GM21619 (cell line): Measurements from ENCODE around the gene SHKBP1.
"Not testable (repeated sequence)": the region's sequence is repeated elsewhere in the genome, so short reads cannot be mapped to it uniquely, and the experiment has no call there.

Source experiments
- ATAC-seq: cut with Tn5 transposase; IDR thresholded peaks from one replicate; pipeline ENCODE4 v1.9.1; 2021; ENCODE audit not compliant: unreplicated experiment

Gene SHKBP1

DNA sequence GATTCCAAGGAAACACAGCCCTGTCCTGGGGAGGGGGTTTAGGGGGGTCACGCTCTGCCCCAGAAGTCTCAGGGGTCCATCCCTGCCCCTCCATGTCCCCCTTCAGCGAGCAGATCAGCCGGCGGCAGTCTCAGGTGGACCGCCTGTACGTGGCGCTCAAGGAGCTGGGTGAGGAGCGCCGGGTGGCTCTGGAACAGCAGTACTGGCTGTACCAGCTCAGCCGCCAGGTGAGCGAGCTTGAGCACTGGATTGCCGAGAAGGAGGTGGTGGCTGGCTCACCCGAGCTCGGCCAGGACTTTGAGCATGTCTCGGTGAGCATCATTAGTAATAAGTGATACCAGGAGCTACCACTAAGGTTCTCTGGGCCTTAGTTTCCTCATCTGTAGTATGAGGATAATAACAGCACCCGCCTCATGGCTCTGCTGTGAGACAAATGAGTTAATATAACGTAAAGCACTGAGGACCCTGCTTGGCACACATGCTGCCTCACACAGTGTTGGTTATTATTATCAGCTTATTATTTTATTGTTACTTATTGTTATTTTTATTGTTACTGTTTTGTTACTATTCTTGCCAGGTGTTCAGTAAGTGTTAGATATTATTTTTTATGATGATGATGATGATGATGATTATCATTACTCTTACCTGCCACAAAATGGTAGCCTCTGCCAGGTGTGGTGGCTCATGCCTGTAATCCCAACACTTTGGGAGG lies 20.5 kb upstream of the SHKBP1 start:
- no peak for ATAC-seq

DNA sequence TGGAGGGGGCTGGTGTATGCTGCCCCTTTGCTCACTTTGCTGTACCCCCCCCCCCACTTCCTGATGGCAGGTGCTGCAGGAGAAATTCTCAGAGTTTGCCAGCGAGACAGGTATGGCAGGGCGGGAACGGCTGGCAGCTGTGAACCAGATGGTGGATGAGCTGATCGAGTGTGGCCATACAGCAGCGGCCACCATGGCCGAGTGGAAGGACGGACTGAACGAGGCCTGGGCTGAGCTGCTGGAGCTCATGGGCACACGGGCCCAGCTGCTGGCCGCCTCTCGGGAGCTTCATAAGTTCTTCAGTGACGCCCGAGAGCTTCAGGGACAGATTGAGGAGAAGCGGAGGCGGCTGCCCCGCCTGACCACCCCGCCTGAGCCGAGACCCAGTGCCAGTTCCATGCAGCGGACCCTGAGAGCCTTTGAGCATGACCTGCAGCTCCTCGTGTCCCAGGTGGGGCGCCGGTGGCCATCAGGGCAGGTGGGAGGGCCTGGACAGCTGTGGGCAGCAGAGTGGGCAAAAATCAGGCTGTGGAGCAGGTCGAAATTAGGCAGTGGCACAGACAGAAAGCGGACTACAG lies 19.6 kb upstream of the SHKBP1 start:
- no peak for ATAC-seq

DNA sequence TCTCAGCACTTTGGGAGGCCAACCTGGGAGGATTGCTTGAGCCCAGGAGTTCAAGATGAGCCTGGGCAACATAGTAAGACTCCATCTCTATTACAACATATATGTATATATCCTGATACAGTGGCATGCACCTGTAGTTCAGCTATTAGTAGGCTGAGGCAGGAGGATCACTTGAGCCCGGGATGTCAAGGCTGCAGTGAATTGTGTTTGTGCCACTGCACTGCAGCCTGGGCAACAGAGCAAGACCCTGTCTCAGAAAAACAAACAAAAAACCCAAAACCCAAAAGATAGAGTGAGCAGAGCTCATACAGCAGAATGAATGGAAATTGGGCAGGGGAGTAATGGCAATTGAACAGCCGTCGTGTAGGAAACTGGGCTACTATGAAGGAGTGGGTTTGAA lies 17.3 kb upstream of the SHKBP1 start:
- ATAC-seq = no peak

DNA sequence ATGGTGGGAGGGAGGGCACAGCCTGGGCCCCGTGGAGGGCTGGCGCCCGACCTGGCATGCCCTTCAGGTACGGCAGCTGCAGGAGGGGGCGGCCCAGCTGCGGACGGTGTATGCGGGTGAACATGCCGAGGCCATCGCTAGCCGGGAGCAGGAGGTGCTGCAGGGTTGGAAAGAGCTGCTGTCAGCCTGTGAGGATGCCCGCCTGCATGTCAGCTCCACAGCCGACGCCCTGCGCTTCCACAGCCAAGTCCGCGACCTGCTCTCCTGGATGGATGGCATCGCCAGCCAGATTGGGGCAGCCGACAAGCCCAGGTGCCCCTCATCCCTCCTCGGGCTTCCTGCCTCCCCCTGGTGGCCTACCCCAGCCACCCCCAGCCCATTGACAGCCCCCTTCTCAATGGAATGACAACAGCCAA lies 16.6 kb upstream of the SHKBP1 start:
- no peak for ATAC-seq

DNA sequence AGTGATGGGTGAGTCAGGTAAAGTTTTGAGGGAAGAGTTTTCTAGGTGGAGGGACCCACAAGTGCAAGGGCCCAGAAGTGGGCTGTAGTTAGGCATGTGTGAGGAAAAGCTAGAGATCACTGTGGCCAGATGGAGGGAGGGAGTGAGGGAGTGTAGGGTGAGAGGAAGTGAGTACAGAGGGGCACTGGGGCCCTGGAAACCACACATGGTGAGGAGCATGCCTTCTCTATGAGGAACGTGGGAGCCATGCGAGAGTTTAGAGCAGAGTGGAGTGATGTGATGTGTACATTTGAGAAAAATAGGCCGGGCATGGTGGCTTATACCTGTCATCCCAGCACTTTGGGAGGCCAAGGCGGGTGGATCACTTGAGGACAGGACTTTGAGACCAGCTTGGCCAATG lies 14.7 kb upstream of the SHKBP1 start:
- no peak for ATAC-seq

DNA sequence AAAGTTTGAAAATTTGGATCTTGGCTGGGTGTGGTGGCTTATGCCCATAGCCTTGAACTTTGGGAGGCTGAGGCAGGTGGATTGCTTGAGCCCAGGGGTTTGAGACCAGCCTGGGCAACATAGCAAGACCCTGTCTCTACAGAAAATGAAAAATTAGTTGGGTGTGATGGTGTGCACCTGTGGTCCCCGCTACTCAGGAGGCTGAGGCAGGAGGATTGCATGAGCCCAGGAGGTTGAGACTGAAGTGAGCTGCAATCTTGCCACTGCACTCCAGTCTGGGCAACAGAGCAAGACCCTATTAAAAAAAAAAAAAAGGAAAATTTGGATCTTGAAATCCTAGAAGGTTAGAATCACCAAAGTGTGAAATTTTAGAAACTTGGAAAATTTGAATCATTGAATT lies 12.1 kb upstream of the SHKBP1 start:
- ATAC-seq = not testable (repeated sequence)

DNA sequence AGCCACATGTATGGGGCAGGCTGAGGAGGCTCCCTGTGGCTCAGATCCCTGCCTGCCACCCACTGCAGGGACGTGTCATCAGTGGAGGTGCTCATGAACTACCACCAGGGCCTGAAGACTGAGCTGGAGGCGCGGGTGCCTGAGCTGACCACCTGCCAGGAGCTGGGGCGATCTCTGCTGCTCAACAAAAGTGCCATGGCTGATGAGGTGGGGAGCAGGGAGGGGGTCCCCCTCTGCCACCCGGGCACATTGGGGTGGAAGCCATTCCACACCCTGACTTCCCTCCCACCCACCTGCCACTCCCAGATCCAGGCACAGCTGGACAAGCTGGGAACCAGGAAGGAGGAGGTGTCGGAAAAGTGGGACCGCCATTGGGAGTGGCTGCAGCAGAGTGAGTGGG lies 11.3 kb upstream of the SHKBP1 start:
- no peak for ATAC-seq

DNA sequence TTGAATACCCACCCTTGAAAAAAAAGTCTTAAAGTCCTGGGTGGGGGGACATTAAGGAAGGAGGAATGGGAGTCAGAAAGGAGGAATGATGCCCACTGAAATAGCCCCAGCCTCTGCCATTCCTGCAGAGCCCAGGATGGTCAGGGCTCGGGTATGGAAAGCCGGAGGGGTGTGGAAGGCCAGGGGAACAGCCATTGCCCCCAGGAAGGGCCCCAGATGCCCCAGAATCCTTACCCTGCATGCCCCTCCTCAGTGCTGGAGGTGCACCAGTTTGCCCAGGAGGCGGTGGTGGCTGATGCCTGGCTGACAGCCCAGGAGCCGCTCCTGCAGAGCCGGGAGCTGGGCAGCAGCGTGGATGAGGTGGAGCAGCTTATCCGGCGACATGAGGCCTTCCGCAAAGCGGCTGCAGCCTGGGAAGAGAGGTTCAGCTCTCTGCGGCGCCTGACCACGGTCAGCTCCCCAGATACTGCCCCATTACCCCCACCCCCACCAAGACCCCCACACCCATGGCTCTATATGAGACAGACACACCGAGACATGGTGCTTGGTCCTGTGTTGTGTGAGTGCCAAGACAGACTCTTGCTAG lies 10.7 kb upstream of the SHKBP1 start:
- ATAC-seq = no peak

DNA sequence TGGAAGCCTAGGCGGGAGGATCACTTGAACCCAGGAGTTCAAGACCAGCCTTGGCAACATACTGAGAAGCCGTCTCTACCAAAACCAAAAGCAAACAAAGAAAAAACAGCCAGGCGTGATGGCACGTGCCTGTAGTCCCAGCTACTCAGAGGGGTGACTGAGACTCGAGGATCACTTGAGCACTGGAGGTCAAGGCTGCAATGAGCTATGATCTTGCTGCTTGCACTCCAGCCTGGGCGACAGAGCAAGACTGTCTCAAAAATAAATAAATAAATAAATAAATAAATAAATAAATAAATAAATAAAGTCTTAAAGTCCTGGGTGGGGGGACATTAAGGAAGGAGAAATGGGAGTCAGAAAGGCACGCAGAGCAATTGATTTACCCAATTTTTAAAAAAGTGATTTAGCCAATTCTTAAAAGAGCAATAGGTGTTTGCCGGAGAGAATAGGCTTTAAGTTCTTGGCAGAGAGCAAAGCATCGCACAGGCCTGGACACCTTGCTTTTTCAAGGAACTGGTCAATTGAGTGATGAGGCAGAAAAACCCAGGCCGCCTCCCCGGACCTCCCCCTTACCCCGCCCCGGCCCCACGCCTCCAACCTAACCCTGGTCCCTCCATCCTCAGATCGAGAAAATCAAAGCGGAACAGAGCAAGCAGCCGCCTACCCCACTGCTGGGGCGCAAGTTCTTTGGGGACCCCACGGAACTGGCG lies 9.5 kb upstream of the SHKBP1 start:
- ATAC-seq = no peak

DNA sequence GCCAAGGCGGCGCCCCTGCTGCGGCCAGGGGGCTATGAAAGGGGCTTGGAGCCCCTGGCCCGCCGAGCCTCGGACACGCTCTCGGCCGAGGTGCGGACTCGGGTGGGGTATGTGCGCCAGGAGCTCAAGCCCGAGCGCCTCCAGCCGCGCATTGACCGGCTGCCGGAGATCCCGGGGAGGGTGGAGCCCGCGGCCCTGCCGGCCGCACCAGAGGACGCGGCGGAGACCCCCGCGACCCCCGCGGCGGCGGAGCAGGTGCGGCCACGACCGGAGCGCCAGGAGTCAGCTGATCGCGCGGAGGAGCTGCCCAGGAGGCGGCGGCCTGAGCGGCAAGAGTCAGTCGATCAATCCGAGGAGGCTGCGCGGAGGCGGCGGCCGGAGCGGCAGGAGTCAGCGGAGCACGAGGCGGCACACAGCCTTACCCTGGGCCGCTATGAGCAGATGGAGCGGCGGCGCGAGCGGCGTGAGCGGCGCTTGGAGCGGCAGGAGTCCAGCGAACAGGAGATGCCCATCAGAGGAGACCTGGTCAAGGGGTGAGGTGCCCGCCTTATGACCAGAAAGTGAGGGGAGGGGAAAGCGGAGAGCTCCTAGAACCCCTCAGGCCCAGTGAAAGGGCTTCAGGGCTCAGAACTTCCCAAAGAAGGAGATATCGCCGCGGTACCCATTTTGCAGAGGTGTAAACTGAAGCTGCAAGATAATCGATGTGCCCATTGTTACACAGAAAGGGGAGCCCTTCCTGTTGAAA lies 8.8 kb upstream of the SHKBP1 start:
- ATAC-seq = no peak

DNA sequence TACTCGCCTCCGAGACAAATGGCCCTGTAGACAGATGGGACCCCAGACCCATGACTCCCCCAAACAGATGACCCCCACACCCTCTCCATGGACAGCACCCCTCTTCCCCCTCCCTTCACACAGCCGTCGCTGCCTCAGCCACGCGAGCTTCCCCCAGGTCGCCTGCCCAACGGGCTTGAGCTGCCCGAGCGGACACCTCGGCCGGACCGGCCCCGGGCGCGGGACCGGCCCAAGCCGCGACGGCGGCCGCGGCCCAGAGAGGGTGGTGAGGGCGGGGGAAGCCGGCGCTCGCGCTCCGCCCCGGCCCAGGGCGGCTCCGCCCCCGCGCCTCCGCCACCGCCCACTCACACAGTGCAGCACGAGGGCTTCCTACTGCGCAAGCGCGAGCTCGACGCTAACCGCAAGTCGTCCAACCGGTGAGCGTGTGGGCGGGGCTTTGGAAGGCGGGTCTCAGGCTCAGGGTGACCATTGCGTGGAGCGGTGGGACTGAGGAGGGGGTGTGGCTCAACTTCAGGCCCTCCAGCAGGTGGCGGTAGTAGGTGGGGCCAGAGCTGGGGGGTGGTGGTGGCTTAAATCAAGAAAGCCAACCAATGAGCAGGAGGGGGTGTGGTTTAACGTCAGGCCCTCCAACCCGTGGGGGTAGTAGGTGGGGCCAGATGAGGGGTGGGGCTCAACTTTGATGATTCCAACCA lies 6.2 kb upstream of the SHKBP1 start:
- ATAC-seq = peak; percentile 77

DNA sequence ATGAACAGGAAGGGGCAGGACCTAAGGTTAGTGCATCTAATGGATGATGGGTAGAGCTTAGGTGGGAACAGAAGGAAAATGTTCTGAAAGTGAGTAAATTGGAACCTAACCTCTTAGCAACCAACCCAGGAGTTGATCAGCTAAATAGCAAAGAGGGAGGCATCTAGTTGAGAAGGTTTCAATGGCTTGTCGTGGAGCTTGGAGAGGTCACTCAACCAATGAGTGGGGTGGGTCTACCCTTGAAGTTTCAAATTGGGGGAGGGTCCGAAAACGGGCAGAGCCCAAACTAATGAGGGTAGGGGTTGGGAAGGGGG lies 5.7 kb upstream of the SHKBP1 start:
- no peak for ATAC-seq

DNA sequence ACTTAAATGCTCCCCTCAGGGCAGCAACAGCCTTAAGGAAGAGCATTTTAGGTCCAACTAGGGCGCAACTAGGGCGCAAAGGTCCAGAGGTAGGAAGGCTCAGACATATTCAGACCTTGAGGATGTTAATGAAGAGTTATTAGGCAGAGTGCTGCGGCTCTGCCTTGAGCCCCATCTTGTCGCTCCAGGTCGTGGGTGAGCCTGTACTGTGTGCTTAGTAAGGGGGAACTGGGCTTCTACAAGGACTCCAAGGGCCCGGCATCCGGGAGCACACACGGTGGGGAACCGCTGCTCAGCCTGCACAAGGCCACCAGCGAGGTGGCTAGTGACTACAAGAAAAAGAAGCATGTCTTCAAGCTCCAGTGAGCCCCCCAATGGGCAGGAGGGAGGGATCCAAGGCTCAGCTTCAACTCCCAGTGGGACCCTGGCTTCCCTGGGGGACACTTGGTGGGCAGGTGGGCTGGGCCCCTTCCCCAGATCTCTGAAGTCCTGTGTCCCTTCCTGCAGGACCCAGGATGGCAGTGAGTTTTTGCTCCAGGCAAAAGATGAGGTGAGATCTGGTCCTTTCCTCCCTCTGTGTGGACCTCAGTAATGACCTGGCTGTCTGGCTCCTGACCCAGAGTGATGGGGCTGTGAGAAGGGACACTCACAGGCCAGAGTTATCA lies 4.7 kb upstream of the SHKBP1 start:
- no peak for ATAC-seq

DNA sequence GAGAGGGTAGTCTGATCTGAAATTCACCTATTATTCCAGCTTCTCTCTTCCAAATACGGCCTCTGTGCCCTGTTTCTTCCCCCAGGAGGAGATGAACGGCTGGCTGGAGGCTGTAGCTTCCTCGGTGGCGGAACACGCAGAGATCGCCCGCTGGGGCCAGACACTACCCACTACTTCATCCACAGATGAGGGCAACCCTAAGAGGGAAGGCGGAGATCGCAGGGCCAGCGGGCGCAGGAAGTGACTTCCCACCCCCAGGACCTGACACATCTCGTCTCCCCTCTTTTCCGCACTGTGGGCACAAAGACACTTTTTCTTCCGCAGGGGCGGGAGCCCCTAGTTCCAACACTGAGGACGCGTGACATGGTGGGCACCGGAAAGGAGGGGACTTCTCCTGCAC lies 1.3 kb upstream of the SHKBP1 start:
- ATAC-seq = no peak

DNA sequence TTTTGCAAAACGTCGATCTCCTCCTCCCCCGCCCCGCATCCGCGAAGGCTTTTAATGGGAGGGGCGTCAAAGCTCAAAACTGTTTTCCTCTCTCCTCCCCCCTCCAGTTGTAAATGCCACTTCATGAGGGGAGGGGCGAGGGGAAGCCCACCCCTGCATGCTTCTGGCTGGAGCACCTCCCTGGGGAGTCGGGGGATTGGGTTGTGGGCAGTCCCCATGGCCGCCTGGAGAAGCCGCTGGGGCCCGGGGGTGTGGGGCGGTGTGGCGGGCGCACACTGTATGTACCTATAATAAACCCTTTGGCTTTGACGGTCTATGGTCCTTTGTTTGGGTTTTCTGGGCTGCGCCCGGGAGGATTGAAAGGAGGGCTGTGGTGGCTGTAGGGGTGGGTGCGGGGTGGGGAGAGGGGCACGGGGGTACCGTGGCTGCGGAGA lies 505 bp upstream of the SHKBP1 start:
- ATAC-seq = peak; percentile 5

DNA sequence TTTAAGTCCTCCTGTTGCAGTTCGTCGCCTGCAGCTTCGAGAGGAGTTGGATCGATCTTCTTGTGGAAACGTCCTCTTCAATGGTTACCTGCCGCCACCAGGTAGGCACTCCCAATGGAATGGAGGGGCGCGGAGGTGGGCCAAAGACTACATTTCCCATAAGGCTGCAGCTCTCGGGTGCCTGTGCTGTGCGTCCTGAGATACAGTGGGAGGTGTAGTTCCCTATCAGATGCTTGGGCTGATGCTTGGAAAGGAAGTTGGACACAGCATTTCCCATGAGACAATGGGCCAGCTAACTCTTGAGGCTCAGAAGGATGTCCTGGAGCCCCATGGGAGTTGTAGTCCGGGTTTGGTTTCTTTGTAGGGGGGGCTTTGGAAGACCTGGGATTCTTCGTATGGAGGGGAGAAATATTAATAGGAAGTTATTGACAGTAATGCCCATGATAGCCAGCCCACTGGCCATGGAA lies 1.8 kb downstream of the SHKBP1 start:
- ATAC-seq = no peak

DNA sequence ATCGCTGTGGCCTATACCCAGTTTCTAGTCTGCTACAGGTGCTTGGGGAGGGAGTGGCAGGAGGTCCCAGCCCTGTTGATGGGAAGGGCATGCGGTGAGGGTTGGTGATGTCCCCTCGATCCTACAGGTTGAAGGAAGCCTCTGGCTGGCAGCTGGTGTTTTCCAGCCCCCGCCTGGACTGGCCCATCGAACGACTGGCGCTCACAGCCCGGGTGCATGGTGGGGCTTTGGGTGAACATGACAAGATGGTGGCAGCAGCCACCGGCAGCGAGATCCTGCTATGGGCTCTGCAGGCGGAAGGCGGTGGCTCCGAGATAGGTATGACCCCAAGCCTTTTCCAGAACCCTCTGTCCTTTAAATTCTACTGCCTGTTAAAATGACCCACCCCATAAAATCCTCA lies 3.9 kb downstream of the SHKBP1 start:
- ATAC-seq = no peak

DNA sequence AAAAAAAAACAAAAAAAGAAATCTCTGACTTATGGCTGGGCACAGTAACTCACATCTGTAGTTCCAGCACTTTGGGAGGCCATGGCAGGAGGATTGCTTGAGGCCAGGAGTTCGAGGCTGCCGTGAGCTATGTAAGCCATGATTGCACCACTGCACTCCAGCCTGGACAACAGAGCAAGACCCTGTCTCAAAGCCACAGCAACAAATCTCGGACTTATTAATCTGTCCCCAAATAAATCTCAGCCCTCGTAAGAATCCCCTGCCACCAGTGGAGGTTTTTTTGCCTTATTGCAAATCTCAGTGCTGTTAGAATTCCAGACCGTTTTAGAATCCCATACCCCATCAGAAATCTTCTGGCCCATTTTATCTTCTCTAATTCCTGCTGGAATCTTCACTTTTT lies 4.9 kb downstream of the SHKBP1 start:
- ATAC-seq = no peak

DNA sequence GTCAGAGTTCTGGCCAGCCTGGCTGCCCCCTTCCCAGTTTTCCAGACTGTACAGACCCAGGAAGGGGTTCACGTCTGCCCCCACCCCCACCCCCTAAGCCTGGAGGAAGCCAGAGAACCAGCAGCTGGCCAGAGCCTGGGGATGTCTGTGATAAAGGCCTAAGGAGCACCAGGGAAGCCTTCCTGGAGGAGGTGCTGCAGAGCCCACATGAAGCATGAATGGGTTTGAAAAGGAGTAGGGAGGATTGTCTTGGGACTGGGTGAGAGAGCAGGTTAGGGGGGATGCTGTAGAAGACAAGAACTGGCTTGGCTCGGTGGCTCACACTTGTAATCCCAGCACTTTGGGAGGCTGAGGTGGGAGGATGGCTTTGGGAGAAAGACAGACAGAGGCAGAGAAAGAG lies 5.8 kb downstream of the SHKBP1 start:
- ATAC-seq = no peak

DNA sequence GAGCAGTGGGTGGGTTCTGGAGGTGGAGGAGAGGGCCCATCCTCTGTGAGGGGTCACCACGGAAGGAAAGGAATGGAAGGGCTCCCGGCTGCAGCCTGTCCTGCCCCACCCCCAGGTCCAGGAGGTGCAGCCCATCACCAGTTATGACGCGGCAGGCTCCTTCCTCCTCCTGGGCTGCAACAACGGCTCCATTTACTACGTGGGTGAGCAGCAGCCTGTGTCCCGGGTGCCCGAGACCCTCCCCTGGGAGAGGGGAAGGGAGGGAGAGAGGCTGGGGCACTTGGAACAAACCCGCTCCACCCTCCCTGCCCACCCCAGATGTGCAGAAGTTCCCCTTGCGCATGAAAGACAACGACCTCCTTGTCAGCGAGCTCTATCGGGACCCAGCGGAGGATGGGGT lies 6.6 kb downstream of the SHKBP1 start:
- ATAC-seq = no peak
